ENCODE data around the gene ELAVL2. TPM values are rescaled to one million over a fixed set of nuclear protein-coding genes. Genes with fewer than 3 reads are reported as not detected.

ELAVL2 gene
- total and polyA plus RNA-seq, 2 of the 4 experiments (the other 2 are of a cell fraction) = 0.36 TPM; not detected in 1

- no TSS peak for BruUV-seq (replicated peaks)
- CTCF ChIA-PET = interaction anchor here (0.6 kb wide), 1 partner anchor 9 kb away, joined by 3 read pairs; no protein-coding TSS in a partner anchor
- TF ChIP-seq ELK1 (IDR thresholded peaks at IDR 0.05; ENCODE audit: borderline replicate concordance, low read depth, low read length) = no peak
- no peak for TF ChIP-seq SMC3 (IDR thresholded peaks at IDR 0.05; ENCODE audit: low read depth, low read length)
- TF ChIP-seq NFE2L2 (IDR thresholded peaks at IDR 0.05; ENCODE audit: low read depth, low read length) = no peak
- TF ChIP-seq CTCF (conservative IDR thresholded peaks at IDR 0.05; ENCODE audit: low read depth, low read length) = no peak
- no peak for TF ChIP-seq RCOR1 (IDR thresholded peaks at IDR 0.05; ENCODE audit: insufficient replicate concordance, low read length)
- no peak for TF ChIP-seq BHLHE40 (IDR thresholded peaks at IDR 0.05; ENCODE audit: low read depth, low read length)
- TF ChIP-seq MAFK (IDR thresholded peaks at IDR 0.05; ENCODE audit: low read depth, low read length) = no peak
- no peak for TF ChIP-seq RFX5 (IDR thresholded peaks at IDR 0.05; ENCODE audit: low read depth, low read length)
- no peak for TF ChIP-seq MAZ (IDR thresholded peaks at IDR 0.05; ENCODE audit: borderline replicate concordance, low read depth, low read length)
- TF ChIP-seq RAD21 (IDR thresholded peaks at IDR 0.05; ENCODE audit: low read length) = no peak
- no peak for TF ChIP-seq USF2 (IDR thresholded peaks at IDR 0.05; ENCODE audit: low read depth, low read length)
- TF ChIP-seq FOS (IDR thresholded peaks at IDR 0.05; ENCODE audit: low read depth, low read length) = no peak
- TF ChIP-seq POLR2A (IDR thresholded peaks at IDR 0.05; ENCODE audit: low read depth, low read length) = no peak
Measured at GRCh38 chr9:23700359-23700758, 125.7 kb downstream of the ELAVL2 start.

More at GRCh38 chr9:23700359-23700758, 125.7 kb downstream of the ELAVL2 start:
- Histone ChIP-seq H2BK20ac (ENCODE audit: low read depth, low read length) (no peak overlapping the region), H4K8ac (ENCODE audit: low read depth in 2 of 2, low read length in 2 of 2) (no peak overlapping the region), H2AFZ (replicated peaks; ENCODE audit: low read length, poor library complexity) (no peak overlapping the region), H3K56ac (ENCODE audit: extremely low read depth, insufficient read depth, low read length) (no peak overlapping the region), H3K4ac (ENCODE audit: low read depth, low read length) (no peak overlapping the region), H3K27ac (ENCODE audit: insufficient read depth, low read length) (no peak overlapping the region), H3K4me2 (ENCODE audit: low read depth, low read length) (no peak overlapping the region), H4K5ac (ENCODE audit: low read depth, low read length) (no peak overlapping the region), H2AK5ac (ENCODE audit: low read depth, low read length) (no peak overlapping the region), H3K79me1 (ENCODE audit: low read depth in 1 of 2, low read length in 2 of 2) (no peaks in the 10 kb centered on the region), H3K4me1 (ENCODE audit: control insufficient read depth, insufficient read depth, low read length) (no peaks in the 10 kb centered on the region), H4K91ac (ENCODE audit: insufficient read depth, low read depth, low read length) (no peak overlapping the region), H3K9me3 (ENCODE audit: control insufficient read depth, insufficient read depth, low read length) (peaks cover 4% of the 10 kb centered on the region; the same call in 1 of the 2 replicates), H2BK15ac (ENCODE audit: low read depth, low read length) (no peak overlapping the region), H3K14ac (replicated peaks; ENCODE audit: low read depth, low read length) (no peak overlapping the region), H2BK5ac (ENCODE audit: low read depth, low read length, poor library complexity, severe bottlenecking) (no peak overlapping the region), H2BK120ac (ENCODE audit: low read depth, low read length) (no peak overlapping the region), H3K9me1 (ENCODE audit: insufficient read depth, low read length) (no peaks in the 10 kb centered on the region), H2AK9ac (replicated peaks; ENCODE audit: low read depth, low read length, poor library complexity) (no peak overlapping the region), H3K36me3 (ENCODE audit: control insufficient read depth, insufficient read depth, low read length) (no peaks in the 10 kb centered on the region), H4K20me1 (ENCODE audit: insufficient read depth, low read length) (no peaks in the 10 kb centered on the region), H3K27me3 (ENCODE audit: control insufficient read depth, insufficient read depth, low read length) (no peaks in the 10 kb centered on the region), H3K18ac (ENCODE audit: low read depth, low read length) (no peak overlapping the region), H3K9ac (ENCODE audit: low read depth, low read length) (no peak overlapping the region), H3K23ac (ENCODE audit: low read depth, low read length) (no peak overlapping the region), H3K4me3 (ENCODE audit: insufficient read depth, low read depth, low read length) (no peak overlapping the region)
- POLR2A ChIA-PET (ENCODE audit: unreplicated experiment) = no interaction called here
- dilution Hi-C loops (cut with HindIII; ENCODE audit: low sequenced_read_pairs, unreplicated experiment) (no loop called here), in situ Hi-C loops (cut with MboI; ENCODE audit: low sequenced_read_pairs) (no loop called here), intact Hi-C loops (cut with micrococcal nuclease) (no loop called here)
- ATAC-seq (ENCODE audit: low read depth) = no peak
- DNase-seq = no peak
- WGBS, 2 experiments (ENCODE audit: extremely low coverage in 2 of 2, insufficient read length in 1 of 2) = no CpG with 5 or more reads among the region's 2 CpGs
